DLD1 (cell line): ENCODE results near the gene NFATC4.
"Not testable (repeated sequence)": the region's sequence is repeated elsewhere in the genome, so short reads cannot be mapped to it uniquely, and the experiment has no call there.

Source experiments
- in situ Hi-C: cut with HindIII; loops from 2 replicates; pipeline ENCODE4 v1.10.0; 2017; ENCODE audit warnings: low sequenced_read_pairs

Gene NFATC4

GRCh38 chr14:24367514-24368211 is at the start of gene NFATC4:
Gene NFATC4, plus strand, starts transcription at chr14:24368184. Its CDS starts 157 bp downstream, at chr14:24368341.
- in situ Hi-C loops, result no loop called here

- in situ Hi-C loops, result no loop called here
These were observed 46.6 kb upstream of the NFATC4 start for GRCh38 chr14:24321212-24321975.

- in situ Hi-C loops, result no loop called here
These were observed 45.3 kb upstream of the NFATC4 start for GRCh38 chr14:24322672-24323071.

GRCh38 chr14:24323341-24323740 is 44.6 kb upstream of the NFATC4 start:
- in situ Hi-C loops, result no loop called here

GRCh38 chr14:24324024-24324423 is 44.0 kb upstream of the NFATC4 start:
- in situ Hi-C loops, result no loop called here

- in situ Hi-C loops, result no loop called here
These were observed 42.9 kb upstream of the NFATC4 start for GRCh38 chr14:24325041-24325530.

- in situ Hi-C loops, result no loop called here
These were observed 42.0 kb upstream of the NFATC4 start for GRCh38 chr14:24325963-24326362.

GRCh38 chr14:24327303-24327702 is 40.7 kb upstream of the NFATC4 start:
- in situ Hi-C loops, result no loop called here

- in situ Hi-C loops, result not testable (repeated sequence)
These were observed 40.1 kb upstream of the NFATC4 start for GRCh38 chr14:24327914-24328313.

- in situ Hi-C loops, result no loop called here
These were observed 38.8 kb upstream of the NFATC4 start for GRCh38 chr14:24329073-24329663.

- in situ Hi-C loops, result no loop called here
These were observed 38.2 kb upstream of the NFATC4 start for GRCh38 chr14:24329736-24330135.

- in situ Hi-C loops, result no loop called here
These were observed 36.9 kb upstream of the NFATC4 start for GRCh38 chr14:24330973-24331674.

GRCh38 chr14:24331731-24332267 is 36.2 kb upstream of the NFATC4 start:
- in situ Hi-C loops, result no loop called here

GRCh38 chr14:24332268-24332993 is 35.6 kb upstream of the NFATC4 start:
- in situ Hi-C loops, result no loop called here

- in situ Hi-C loops, result loop anchor here (5.0 kb wide), 1 partner anchor 57 kb away; no protein-coding TSS in a partner anchor
These were observed 33.3 kb upstream of the NFATC4 start, which contains the start of gene ADCY4 for GRCh38 chr14:24334431-24335291. Gene ADCY4, minus strand, starts transcription at chr14:24335071. Its CDS starts 419 bp downstream, at chr14:24334652.

GRCh38 chr14:24335461-24336171 is 32.4 kb upstream of the NFATC4 start:
- in situ Hi-C loops, result loop anchor here (5.0 kb wide), 1 partner anchor 58 kb away; no protein-coding TSS in a partner anchor

- in situ Hi-C loops, result loop anchor here (5.0 kb wide), 1 partner anchor 60 kb away; no protein-coding TSS in a partner anchor
These were observed 30.7 kb upstream of the NFATC4 start for GRCh38 chr14:24337144-24337823.

GRCh38 chr14:24337824-24338175 is 30.2 kb upstream of the NFATC4 start:
- in situ Hi-C loops, result loop anchor here (5.0 kb wide), 1 partner anchor 60 kb away; no protein-coding TSS in a partner anchor
